Measurements from ENCODE around the gene MTMR1.

MTMR1 gene

DNA sequence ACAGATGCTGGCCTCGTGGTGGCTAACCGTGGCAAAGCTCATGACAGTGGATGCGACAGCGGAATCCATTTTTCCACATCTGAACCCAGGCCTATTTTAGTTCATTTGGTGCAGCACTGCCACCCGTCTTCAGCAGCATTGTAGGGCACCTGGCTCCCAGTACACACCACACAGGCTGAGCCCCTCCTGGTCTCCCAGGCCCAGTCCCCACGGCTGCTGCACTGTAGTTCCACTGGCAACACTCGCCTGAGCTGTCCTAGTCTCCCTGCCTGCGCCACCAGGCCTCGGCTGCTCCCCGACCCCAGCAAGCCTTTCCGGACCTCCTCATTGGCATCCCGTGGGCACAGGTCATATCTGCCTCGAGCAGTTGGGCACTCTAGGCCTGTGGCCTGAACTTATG, 76.2 kb downstream of the MTMR1 start:
- no peak overlapping the region for H3K4me3 ChIP-seq (ENCODE audit: low read length)
- 95% methylated on average over 13 of the region's 13 CpGs for WGBS
- H3K9me3 ChIP-seq (ENCODE audit: insufficient read depth, low read depth, low read length): no peaks in the 10 kb centered on the region
- no peak overlapping the region for H3K9ac ChIP-seq (ENCODE audit: low read depth, low read length)
- H3K27ac ChIP-seq (ENCODE audit: low read depth, low read length): no peak overlapping the region
- H3K4me1 ChIP-seq (ENCODE audit: insufficient read depth, low read length): peaks cover 3% of the 10 kb centered on the region; the same call in 1 of the 2 replicates
- H3K36me3 ChIP-seq (ENCODE audit: insufficient read depth, low read length): peaks cover 2% of the 10 kb centered on the region; the same call in 1 of the 2 replicates
- no peaks in the 10 kb centered on the region for H3K27me3 ChIP-seq (ENCODE audit: insufficient read depth, low read length)

DNA sequence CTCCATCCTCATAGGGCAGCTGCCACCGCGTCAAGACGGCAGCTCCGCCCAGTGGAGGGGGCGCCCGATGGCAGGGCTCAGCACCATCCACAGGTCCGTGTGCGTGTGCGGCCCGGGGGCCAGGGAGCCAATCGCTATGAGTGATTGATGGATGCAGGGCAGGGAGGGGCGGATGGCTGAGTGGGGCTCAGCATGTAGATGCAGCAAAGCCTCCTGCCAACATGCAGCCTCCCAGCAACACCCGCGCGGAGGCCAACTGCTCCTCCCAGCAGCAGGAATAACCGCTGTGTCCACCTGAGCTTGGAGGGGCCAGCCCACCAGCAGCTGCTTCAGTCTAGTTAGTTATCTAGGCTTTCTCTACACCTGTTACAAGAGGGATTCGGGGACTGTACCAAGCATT, 77.4 kb downstream of the MTMR1 start:
- 96% methylated on average over 17 of the region's 17 CpGs for WGBS
- Histone ChIP-seq H3K27me3 (ENCODE audit: insufficient read depth, low read length) (no peaks in the 10 kb centered on the region), H3K36me3 (ENCODE audit: insufficient read depth, low read length) (peaks cover 2% of the 10 kb centered on the region; the same call in 1 of the 2 replicates), H3K27ac (ENCODE audit: low read depth, low read length) (no peak overlapping the region), H3K4me1 (ENCODE audit: insufficient read depth, low read length) (peaks cover 3% of the 10 kb centered on the region; the same call in 1 of the 2 replicates), H3K4me3 (ENCODE audit: low read length) (no peak overlapping the region), H3K9ac (ENCODE audit: low read depth, low read length) (no peak overlapping the region), H3K9me3 (ENCODE audit: insufficient read depth, low read depth, low read length) (no peaks in the 10 kb centered on the region)

DNA sequence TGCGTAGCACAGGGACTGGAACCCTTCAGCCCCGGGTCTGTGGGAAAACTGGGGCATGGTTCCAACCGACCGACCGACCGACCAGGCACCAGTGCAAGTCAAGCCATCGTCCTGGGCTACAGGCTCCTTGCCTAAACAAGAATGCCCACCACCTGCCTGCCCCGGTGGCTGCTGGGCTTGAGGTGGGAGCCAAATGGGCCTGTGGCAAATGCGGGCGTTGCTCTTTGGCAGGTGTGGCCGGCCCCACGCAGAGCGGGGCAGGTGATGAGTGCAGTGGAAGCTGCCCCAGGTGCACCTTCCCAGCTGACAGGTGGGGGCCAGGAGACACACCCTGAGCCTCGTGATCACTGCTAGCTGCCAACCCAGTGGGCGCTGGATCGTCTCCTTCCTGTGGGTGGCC, 77.9 kb downstream of the MTMR1 start:
- WGBS: 96% methylated on average over 16 of the region's 16 CpGs
- no peak overlapping the region for H3K27ac ChIP-seq (ENCODE audit: low read depth, low read length)
- no peaks in the 10 kb centered on the region for H3K9me3 ChIP-seq (ENCODE audit: insufficient read depth, low read depth, low read length)
- peaks cover 3% of the 10 kb centered on the region; the same call in 1 of the 2 replicates for H3K4me1 ChIP-seq (ENCODE audit: insufficient read depth, low read length)
- peaks cover 2% of the 10 kb centered on the region; the same call in 1 of the 2 replicates for H3K36me3 ChIP-seq (ENCODE audit: insufficient read depth, low read length)
- H3K9ac ChIP-seq (ENCODE audit: low read depth, low read length): no peak overlapping the region
- no peaks in the 10 kb centered on the region for H3K27me3 ChIP-seq (ENCODE audit: insufficient read depth, low read length)
- no peak overlapping the region for H3K4me3 ChIP-seq (ENCODE audit: low read length)

DNA sequence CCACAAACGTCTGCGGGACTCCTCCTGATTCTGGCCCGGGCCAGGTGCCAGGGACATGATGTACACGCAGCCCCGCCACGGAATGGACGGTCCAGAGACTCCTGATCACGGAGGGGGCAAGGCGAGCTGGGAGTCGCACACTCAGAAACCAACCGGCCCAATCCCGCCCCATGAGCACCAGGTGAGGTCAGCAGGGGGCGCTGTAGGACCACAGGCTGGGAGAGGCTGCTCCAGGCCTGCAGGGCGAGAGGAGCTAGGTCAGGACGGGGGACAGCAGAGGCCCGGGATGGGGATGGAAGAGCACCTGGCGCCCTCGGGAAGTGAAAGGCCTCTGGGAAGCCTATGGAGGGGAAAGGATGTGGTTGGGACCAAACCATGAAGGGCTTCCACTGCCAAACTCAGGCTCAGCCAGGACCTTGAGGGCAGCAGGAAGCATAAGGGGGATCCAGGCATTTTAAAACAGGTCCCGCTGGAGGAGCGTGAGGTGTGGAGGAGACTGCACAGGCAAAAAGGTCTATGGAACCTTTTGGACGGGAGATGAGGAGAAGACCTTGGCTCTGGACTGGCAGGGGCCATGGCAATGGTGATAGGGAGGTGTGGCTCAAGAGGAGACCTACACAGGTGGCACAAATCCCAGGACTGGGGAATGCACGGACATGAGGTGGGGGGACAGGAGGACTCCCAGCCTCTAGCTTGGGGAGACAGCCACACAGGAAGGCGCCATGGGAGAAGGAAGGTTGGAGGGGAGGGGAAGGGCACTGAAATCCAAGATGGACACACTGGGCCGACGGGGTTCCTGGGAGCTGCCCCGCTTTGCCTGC, 79.2 kb downstream of the MTMR1 start:
- no peak overlapping the region for H3K4me3 ChIP-seq (ENCODE audit: low read length)
- H3K9me3 ChIP-seq (ENCODE audit: insufficient read depth, low read depth, low read length): no peaks in the 10 kb centered on the region
- peaks cover 2% of the 10 kb centered on the region; the same call in 1 of the 2 replicates for H3K36me3 ChIP-seq (ENCODE audit: insufficient read depth, low read length)
- no peaks in the 10 kb centered on the region for H3K27me3 ChIP-seq (ENCODE audit: insufficient read depth, low read length)
- H3K9ac ChIP-seq (ENCODE audit: low read depth, low read length): no peak overlapping the region
- 40% methylated on average over 26 of the region's 26 CpGs for WGBS
- no peaks in the 10 kb centered on the region for H3K4me1 ChIP-seq (ENCODE audit: insufficient read depth, low read length)
- H3K27ac ChIP-seq (ENCODE audit: low read depth, low read length): no peak overlapping the region

GRCh38 chrX:150773117-150773516, 79.9 kb downstream of the MTMR1 start:
- 96% methylated on average over 8 of the region's 8 CpGs for WGBS
- H3K4me3 ChIP-seq (ENCODE audit: low read length): no peak overlapping the region
- peaks cover 2% of the 10 kb centered on the region; the same call in 1 of the 2 replicates for H3K36me3 ChIP-seq (ENCODE audit: insufficient read depth, low read length)
- H3K27me3 ChIP-seq (ENCODE audit: insufficient read depth, low read length): no peaks in the 10 kb centered on the region
- H3K9ac ChIP-seq (ENCODE audit: low read depth, low read length): no peak overlapping the region
- H3K27ac ChIP-seq (ENCODE audit: low read depth, low read length): no peak overlapping the region
- H3K9me3 ChIP-seq (ENCODE audit: insufficient read depth, low read depth, low read length): no peaks in the 10 kb centered on the region
- H3K4me1 ChIP-seq (ENCODE audit: insufficient read depth, low read length): no peaks in the 10 kb centered on the region

- H3K27ac ChIP-seq (ENCODE audit: low read depth, low read length): no peak overlapping the region
- no peak overlapping the region for H3K4me3 ChIP-seq (ENCODE audit: low read length)
- no peaks in the 10 kb centered on the region for H3K9me3 ChIP-seq (ENCODE audit: insufficient read depth, low read depth, low read length)
- 94% methylated on average over 4 of the region's 4 CpGs for WGBS
- H3K9ac ChIP-seq (ENCODE audit: low read depth, low read length): no peak overlapping the region
- no peaks in the 10 kb centered on the region for H3K27me3 ChIP-seq (ENCODE audit: insufficient read depth, low read length)
- H3K36me3 ChIP-seq (ENCODE audit: insufficient read depth, low read length): no peaks in the 10 kb centered on the region; the same call in 1 of the 2 replicates
- H3K4me1 ChIP-seq (ENCODE audit: insufficient read depth, low read length): no peaks in the 10 kb centered on the region
These were observed 80.4 kb downstream of the MTMR1 start for GRCh38 chrX:150773634-150774033.

- H3K36me3 ChIP-seq (ENCODE audit: insufficient read depth, low read length): no peaks in the 10 kb centered on the region
- WGBS: 95% methylated on average over 14 of the region's 14 CpGs
- H3K4me1 ChIP-seq (ENCODE audit: insufficient read depth, low read length): no peaks in the 10 kb centered on the region
- no peak overlapping the region for H3K4me3 ChIP-seq (ENCODE audit: low read length)
- no peak overlapping the region for H3K27ac ChIP-seq (ENCODE audit: low read depth, low read length)
- no peaks in the 10 kb centered on the region for H3K9me3 ChIP-seq (ENCODE audit: insufficient read depth, low read depth, low read length)
- no peak overlapping the region for H3K9ac ChIP-seq (ENCODE audit: low read depth, low read length)
- no peaks in the 10 kb centered on the region for H3K27me3 ChIP-seq (ENCODE audit: insufficient read depth, low read length)
These were observed 81.8 kb downstream of the MTMR1 start for GRCh38 chrX:150774798-150775568.

DNA sequence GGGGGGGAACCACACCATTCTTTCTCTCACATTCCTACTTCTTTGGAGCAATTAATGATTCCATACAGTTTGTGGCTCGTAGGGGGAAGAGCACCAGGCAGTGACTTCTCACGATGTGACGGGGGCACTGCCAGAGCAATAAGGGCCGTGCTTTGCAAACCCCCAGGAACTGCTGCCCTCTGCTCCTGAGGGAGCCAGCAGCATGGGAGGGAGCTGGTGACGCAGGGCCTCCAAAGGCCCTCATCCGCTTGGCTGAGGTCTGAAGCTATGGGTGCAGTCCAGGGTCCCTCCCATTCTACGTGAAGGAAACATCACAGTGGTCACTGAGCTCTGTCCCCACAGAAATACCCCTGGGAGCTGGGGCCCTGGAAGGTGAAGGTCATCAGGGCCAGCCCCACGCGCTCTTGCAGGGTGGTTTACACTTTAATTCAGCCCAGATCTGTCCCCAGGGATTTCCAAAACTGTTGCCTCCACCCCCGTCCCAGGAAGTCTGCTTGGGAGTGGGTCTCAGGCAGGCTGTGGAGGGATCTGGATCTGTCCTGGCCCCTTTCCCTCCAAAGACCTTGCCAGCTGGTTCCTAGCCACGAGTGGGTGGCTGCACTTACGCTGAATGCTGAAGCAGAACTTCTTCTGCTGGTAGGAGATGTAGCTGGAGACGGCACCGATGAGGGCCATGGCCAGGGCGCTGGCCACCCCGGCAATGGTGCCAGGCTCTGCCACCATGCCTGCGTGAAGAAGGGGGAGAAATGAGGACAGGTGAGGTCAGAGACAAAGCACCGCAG, 82.6 kb downstream of the MTMR1 start:
- Histone ChIP-seq H3K27ac (ENCODE audit: low read depth, low read length) (no peak overlapping the region), H3K36me3 (ENCODE audit: insufficient read depth, low read length) (no peaks in the 10 kb centered on the region), H3K4me3 (ENCODE audit: low read length) (no peak overlapping the region), H3K27me3 (ENCODE audit: insufficient read depth, low read length) (no peaks in the 10 kb centered on the region), H3K9ac (ENCODE audit: low read depth, low read length) (no peak overlapping the region), H3K4me1 (ENCODE audit: insufficient read depth, low read length) (no peaks in the 10 kb centered on the region), H3K9me3 (ENCODE audit: insufficient read depth, low read depth, low read length) (no peaks in the 10 kb centered on the region)
- 93% methylated on average over 17 of the region's 18 CpGs for WGBS

DNA sequence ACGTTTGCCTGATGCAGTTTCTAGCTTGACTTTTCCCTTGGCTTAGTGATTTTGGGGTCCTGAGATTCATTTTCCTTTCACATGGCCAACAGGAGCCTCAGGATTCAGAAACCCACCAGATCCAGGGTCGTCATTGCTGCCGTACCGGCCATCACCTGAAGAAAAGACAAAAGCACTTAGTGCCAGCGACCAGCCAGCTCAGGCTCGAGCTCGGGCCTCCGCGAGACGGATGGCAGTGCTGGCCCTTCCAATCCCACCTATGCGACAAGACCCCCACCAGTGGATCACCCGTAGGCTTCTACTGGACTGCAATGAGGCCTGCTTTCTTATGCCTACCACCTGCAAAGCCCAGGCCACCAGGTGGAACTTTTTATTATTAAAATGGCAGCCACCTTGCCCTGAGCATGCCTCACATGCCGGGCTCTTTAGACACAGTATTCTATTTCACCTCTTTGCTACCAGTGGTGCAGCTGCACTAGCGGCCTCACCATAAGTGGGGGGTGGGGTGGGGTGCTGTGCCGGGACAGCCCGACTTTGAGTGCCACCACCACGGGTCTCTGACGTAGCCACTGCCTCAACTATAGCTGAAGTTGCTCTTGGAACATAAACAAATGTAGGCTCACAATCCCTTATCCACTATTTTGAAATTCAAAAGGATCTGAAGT, 84.3 kb downstream of the MTMR1 start:
- Histone ChIP-seq H3K9me3 (ENCODE audit: insufficient read depth, low read depth, low read length) (no peaks in the 10 kb centered on the region), H3K4me1 (ENCODE audit: insufficient read depth, low read length) (no peaks in the 10 kb centered on the region), H3K27ac (ENCODE audit: low read depth, low read length) (no peak overlapping the region), H3K9ac (ENCODE audit: low read depth, low read length) (no peak overlapping the region), H3K4me3 (ENCODE audit: low read length) (no peak overlapping the region), H3K36me3 (ENCODE audit: insufficient read depth, low read length) (no peaks in the 10 kb centered on the region), H3K27me3 (ENCODE audit: insufficient read depth, low read length) (no peaks in the 10 kb centered on the region)
- WGBS: 94% methylated on average over 17 of the region's 18 CpGs

- H3K9me3 ChIP-seq (ENCODE audit: insufficient read depth, low read depth, low read length): no peaks in the 10 kb centered on the region
- no peak overlapping the region for H3K9ac ChIP-seq (ENCODE audit: low read depth, low read length)
- H3K4me1 ChIP-seq (ENCODE audit: insufficient read depth, low read length): no peaks in the 10 kb centered on the region
- 95% methylated on average over 6 of the region's 8 CpGs for WGBS
- H3K36me3 ChIP-seq (ENCODE audit: insufficient read depth, low read length): no peaks in the 10 kb centered on the region
- H3K27ac ChIP-seq (ENCODE audit: low read depth, low read length): no peak overlapping the region
- no peaks in the 10 kb centered on the region for H3K27me3 ChIP-seq (ENCODE audit: insufficient read depth, low read length)
- no peak overlapping the region for H3K4me3 ChIP-seq (ENCODE audit: low read length)
These were observed 86.2 kb downstream of the MTMR1 start for GRCh38 chrX:150779385-150779784.
